BLaER1 treated with 17β-estradiol and CSF1 and Interleukin-3, amounts not matched to agents 10 nM and 100 nM (cell line): ENCODE measurements around the gene PCNX3.

Experiments used
- H3K27ac ChIP-seq, 11 experiments: shearing (Covaris generic); formaldehyde crosslinking; 2 replicates each; pipeline ENCODE4 v1.8.1; 2022
- H3K27me3 ChIP-seq, 11 experiments: shearing (Covaris generic); formaldehyde crosslinking; 2 replicates each; pipeline ENCODE4 v1.8.1; 2022
- H3K36me3 ChIP-seq, 11 experiments: shearing (Covaris generic); formaldehyde crosslinking; 2 replicates each; pipeline ENCODE4 v1.8.1; 2022
- H3K4me1 ChIP-seq, 10 experiments: shearing (Covaris generic); formaldehyde crosslinking; 2 replicates each; pipeline ENCODE4 v1.8.1; 2022
- H3K4me2 ChIP-seq, 11 experiments: shearing (Covaris generic); formaldehyde crosslinking; 2 replicates each; pipeline ENCODE4 v1.8.1; 2022
- H3K4me3 ChIP-seq, 10 experiments: shearing (Covaris generic); formaldehyde crosslinking; 2 replicates each; pipeline ENCODE4 v1.8.1; 2022
- H3K9ac ChIP-seq, 11 experiments: shearing (Covaris generic); formaldehyde crosslinking; 2 replicates each; pipeline ENCODE4 v1.8.1; 2022
- H3K9me3 ChIP-seq, 11 experiments: shearing (Covaris generic); formaldehyde crosslinking; replicated peaks in 1 of 11; 2 replicates each; pipeline ENCODE4 v1.8.1; 2022
- H4K20me1 ChIP-seq, 11 experiments: shearing (Covaris generic); formaldehyde crosslinking; 2 replicates each; pipeline ENCODE4 v1.8.1; 2022
- Cebpa-rat ChIP-seq, 11 experiments: shearing (Covaris generic); IDR thresholded peaks; 2 replicates each; pipeline ENCODE4 v1.8.1; 2022

Gene PCNX3

DNA sequence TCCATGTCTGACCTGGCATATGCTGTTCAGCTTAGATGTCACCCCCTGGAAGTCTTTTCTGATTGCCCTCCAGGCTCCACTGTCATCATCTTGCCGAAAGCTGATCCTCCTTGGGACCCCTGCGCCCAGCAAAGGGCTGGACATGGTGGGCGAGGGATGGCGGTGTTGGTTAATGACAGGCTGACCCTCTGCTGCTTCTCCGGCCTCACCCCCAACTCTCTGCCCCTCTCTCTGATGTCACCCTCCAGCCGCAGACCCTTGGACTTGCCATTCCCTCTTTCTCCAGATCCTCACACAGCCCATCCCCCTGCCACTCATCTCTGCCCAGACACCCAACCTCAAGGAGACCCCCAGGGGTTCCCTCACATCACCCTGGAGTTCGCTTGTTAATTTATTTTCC is 37.4 kb upstream of the PCNX3 start:
- peaks cover 15 to 73% (median 46%) of the 10 kb centered on the region in 11 experiments; a peak in 21 of 22 replicates for H4K20me1 ChIP-seq
- peaks cover 47 to 71% (median 52%) of the 10 kb centered on the region in 10 experiments for H3K4me1 ChIP-seq
- peak overlapping the region; percentile 33 to 92 (median 87); a peak in 21 of 22 replicates for H3K27ac ChIP-seq
- peak overlapping the region; percentile 83 to 95 (median 90) for H3K9ac ChIP-seq
- no peaks in the 10 kb centered on the region for H3K9me3 ChIP-seq
- H3K4me2 ChIP-seq = peak overlapping the region; percentile 93 to 100 (median 99)
- TF ChIP-seq Cebpa-rat (IDR thresholded peaks at IDR 0.05) = no peak
- no peaks in the 10 kb centered on the region for H3K27me3 ChIP-seq
- peak overlapping the region in 9 of 10 experiments; percentile 75 to 97 (median 92); a peak in 17 of 20 replicates for H3K4me3 ChIP-seq
- H3K36me3 ChIP-seq = peaks cover 40 to 57% (median 52%) of the 10 kb centered on the region in 11 experiments

DNA sequence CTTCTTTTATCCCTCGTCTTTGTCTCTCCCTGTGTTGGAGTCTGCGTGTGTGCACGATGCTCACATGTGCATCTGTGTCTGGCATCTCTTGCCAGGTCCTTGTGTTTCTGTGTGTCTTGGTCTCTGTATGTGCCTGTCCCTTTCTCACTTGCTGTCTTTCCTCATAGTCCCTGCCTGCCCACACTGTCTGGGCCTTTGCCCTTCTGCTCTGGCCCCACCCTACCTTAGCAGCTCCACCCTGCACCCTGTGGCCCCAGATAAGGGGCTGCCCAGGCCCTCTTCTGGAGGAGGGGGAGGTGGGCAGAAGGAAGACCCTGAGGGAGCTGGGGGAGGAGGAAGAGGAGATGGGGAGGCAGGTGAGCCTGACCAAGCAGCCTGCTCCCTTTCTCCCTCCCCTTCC is 36.9 kb upstream of the PCNX3 start:
- no peaks in the 10 kb centered on the region for H3K9me3 ChIP-seq
- peak overlapping the region; percentile 93 to 100 (median 99); a peak in 20 of 22 replicates for H3K4me2 ChIP-seq
- peak overlapping the region in 10 of 11 experiments; percentile 74 to 92 (median 87); a peak in 19 of 22 replicates for H3K27ac ChIP-seq
- H3K36me3 ChIP-seq = peaks cover 45 to 59% (median 56%) of the 10 kb centered on the region in 11 experiments
- H3K27me3 ChIP-seq = no peaks in the 10 kb centered on the region
- H3K4me1 ChIP-seq = peaks cover 42 to 70% (median 47%) of the 10 kb centered on the region in 10 experiments
- peaks cover 10 to 73% (median 41%) of the 10 kb centered on the region in 11 experiments; a peak in 21 of 22 replicates for H4K20me1 ChIP-seq
- TF ChIP-seq Cebpa-rat (IDR thresholded peaks at IDR 0.05) = no peak
- peak overlapping the region; percentile 83 to 95 (median 90); a peak in 20 of 22 replicates for H3K9ac ChIP-seq
- H3K4me3 ChIP-seq = peak overlapping the region in 2 of 10 experiments; percentile 93; a peak in 3 of 20 replicates

DNA sequence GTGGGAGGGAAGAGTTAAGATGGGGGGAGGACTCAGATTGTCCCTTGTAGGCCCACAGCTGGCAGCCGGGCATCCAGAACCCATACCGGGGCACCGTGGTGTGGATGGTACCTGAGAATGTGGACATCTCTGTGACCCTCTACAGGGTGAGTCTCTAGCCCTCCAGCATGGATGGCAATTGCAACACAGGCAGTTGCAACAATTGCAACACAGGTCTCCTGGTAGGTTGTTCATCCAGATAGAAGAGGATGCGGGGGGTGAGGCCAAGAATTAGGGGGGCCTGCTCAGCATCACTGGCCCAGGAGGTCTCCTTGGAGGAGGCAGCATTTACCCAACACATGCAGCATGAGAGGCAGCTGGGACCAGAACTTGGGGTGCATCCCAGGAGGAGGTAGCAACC is 36.3 kb upstream of the PCNX3 start:
- peaks cover 52 to 65% (median 61%) of the 10 kb centered on the region in 11 experiments for H3K36me3 ChIP-seq
- no peaks in the 10 kb centered on the region for H3K27me3 ChIP-seq

GRCh38 chr11:65580031-65580692 is 35.4 kb upstream of the PCNX3 start:
- no peak overlapping the region for H3K4me3 ChIP-seq
- H3K9me3 ChIP-seq = no peaks in the 10 kb centered on the region
- peaks cover 32 to 71% (median 38%) of the 10 kb centered on the region in 10 experiments for H3K4me1 ChIP-seq
- H4K20me1 ChIP-seq = peaks cover 7 to 84% (median 31%) of the 10 kb centered on the region in 11 experiments; a peak in 17 of 22 replicates
- peak overlapping the region in 9 of 11 experiments; percentile 6 to 60 (median 32); a peak in 14 of 22 replicates for H3K9ac ChIP-seq
- no peak for TF ChIP-seq Cebpa-rat (IDR thresholded peaks at IDR 0.05)
- H3K27me3 ChIP-seq = no peaks in the 10 kb centered on the region
- no peak overlapping the region for H3K4me2 ChIP-seq
- H3K36me3 ChIP-seq = peaks cover 60 to 74% (median 69%) of the 10 kb centered on the region in 11 experiments
- peak overlapping the region in 5 of 11 experiments; percentile 13 to 41 (median 38); a peak in 7 of 22 replicates for H3K27ac ChIP-seq

More for the DNA sequence above, 36.3 kb upstream of the PCNX3 start:
- TF ChIP-seq Cebpa-rat (IDR thresholded peaks at IDR 0.05) = no peak
- Histone ChIP-seq H3K4me1 (peaks cover 39 to 72% (median 44%) of the 10 kb centered on the region in 10 experiments), H3K4me3 (no peak overlapping the region), H3K4me2 (peak overlapping the region in 4 of 11 experiments; percentile 97 to 99 (median 98); a peak in 5 of 22 replicates), H4K20me1 (peaks cover 7 to 76% (median 37%) of the 10 kb centered on the region in 11 experiments; a peak in 17 of 22 replicates), H3K9me3 (no peaks in the 10 kb centered on the region), H3K27ac (peak overlapping the region in 2 of 11 experiments; percentile 88 to 91; a peak in 4 of 22 replicates), H3K9ac (peak overlapping the region in 8 of 11 experiments; percentile 13 to 95 (median 91); a peak in 10 of 22 replicates)

GRCh38 chr11:65580756-65581155 is 34.8 kb upstream of the PCNX3 start:
- Histone ChIP-seq H3K4me1 (peaks cover 30 to 74% (median 38%) of the 10 kb centered on the region in 10 experiments), H3K27me3 (no peaks in the 10 kb centered on the region), H3K4me2 (no peak overlapping the region), H3K9ac (peak overlapping the region; percentile 6 to 60 (median 32); a peak in 14 of 22 replicates), H3K27ac (peak overlapping the region in 8 of 11 experiments; percentile 11 to 41 (median 28); a peak in 11 of 22 replicates), H3K9me3 (no peaks in the 10 kb centered on the region), H3K4me3 (no peak overlapping the region), H3K36me3 (peaks cover 66 to 80% (median 75%) of the 10 kb centered on the region in 11 experiments), H4K20me1 (peaks cover 7 to 90% (median 29%) of the 10 kb centered on the region in 11 experiments; a peak in 17 of 22 replicates)
- no peak for TF ChIP-seq Cebpa-rat (IDR thresholded peaks at IDR 0.05)

- Histone ChIP-seq H3K27me3 (no peaks in the 10 kb centered on the region), H3K4me3 (no peak overlapping the region), H3K9ac (peak overlapping the region in 9 of 11 experiments; percentile 30 to 60 (median 44); a peak in 14 of 22 replicates), H3K36me3 (peaks cover 74 to 90% (median 87%) of the 10 kb centered on the region in 11 experiments), H3K4me2 (no peak overlapping the region; a peak in 1 of 22 replicates), H4K20me1 (peaks cover 7 to 98% (median 26%) of the 10 kb centered on the region in 11 experiments; a peak in 17 of 22 replicates), H3K27ac (peak overlapping the region in 7 of 11 experiments; percentile 13 to 44 (median 17); a peak in 9 of 22 replicates), H3K9me3 (no peaks in the 10 kb centered on the region), H3K4me1 (peaks cover 34 to 85% (median 42%) of the 10 kb centered on the region in 10 experiments)
- no peak for TF ChIP-seq Cebpa-rat (IDR thresholded peaks at IDR 0.05)
Measured at GRCh38 chr11:65581928-65582327, 33.6 kb upstream of the PCNX3 start.

GRCh38 chr11:65583589-65583988 is 32.0 kb upstream of the PCNX3 start:
- peak overlapping the region; percentile 2 to 55 (median 30); a peak in 12 of 22 replicates for H3K9ac ChIP-seq
- no peaks in the 10 kb centered on the region for H3K27me3 ChIP-seq
- TF ChIP-seq Cebpa-rat (IDR thresholded peaks at IDR 0.05) = no peak
- no peak overlapping the region for H3K4me3 ChIP-seq
- no peak overlapping the region for H3K4me2 ChIP-seq
- H3K4me1 ChIP-seq = peaks cover 34 to 91% (median 42%) of the 10 kb centered on the region in 10 experiments
- H3K27ac ChIP-seq = peak overlapping the region in 8 of 11 experiments; percentile 9 to 44 (median 32); a peak in 10 of 22 replicates
- no peaks in the 10 kb centered on the region for H3K9me3 ChIP-seq
- H3K36me3 ChIP-seq = peaks cover 74 to 86% (median 81%) of the 10 kb centered on the region in 11 experiments
- peaks cover 0 to 86% (median 13%) of the 10 kb centered on the region in 11 experiments; a peak in 11 of 22 replicates for H4K20me1 ChIP-seq

DNA sequence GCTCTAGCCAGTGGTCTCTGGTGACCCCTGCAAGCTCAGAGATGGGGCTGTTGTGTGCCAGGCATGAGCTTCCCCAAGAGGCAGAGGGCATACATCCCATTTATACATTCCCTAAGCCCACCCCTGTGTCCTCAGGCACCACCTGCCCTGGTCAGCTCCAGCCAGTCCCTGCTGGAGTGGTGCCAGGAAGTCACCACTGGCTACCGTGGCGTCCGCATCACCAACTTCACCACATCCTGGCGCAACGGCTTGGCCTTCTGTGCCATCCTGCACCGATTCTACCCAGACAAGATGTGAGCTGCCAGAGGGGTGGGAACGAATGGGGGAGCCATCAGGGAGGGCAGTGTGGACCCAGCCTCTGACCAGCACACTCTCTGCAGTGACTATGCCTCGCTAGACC is 31.5 kb upstream of the PCNX3 start:
- H3K9me3 ChIP-seq = no peaks in the 10 kb centered on the region
- no peak overlapping the region for H3K4me3 ChIP-seq
- no peak overlapping the region for H3K4me2 ChIP-seq
- H3K9ac ChIP-seq = peak overlapping the region in 8 of 11 experiments; percentile 1 to 55 (median 16); a peak in 6 of 22 replicates
- H3K36me3 ChIP-seq = peaks cover 73 to 81% (median 77%) of the 10 kb centered on the region in 11 experiments
- TF ChIP-seq Cebpa-rat (IDR thresholded peaks at IDR 0.05) = no peak
- peak overlapping the region in 5 of 11 experiments; percentile 25 to 44 (median 40); a peak in 8 of 22 replicates for H3K27ac ChIP-seq
- H3K4me1 ChIP-seq = peaks cover 35 to 91% (median 42%) of the 10 kb centered on the region in 10 experiments
- H4K20me1 ChIP-seq = peaks cover 0 to 86% (median 14%) of the 10 kb centered on the region in 11 experiments; a peak in 12 of 22 replicates
- no peaks in the 10 kb centered on the region for H3K27me3 ChIP-seq
